HEK293 (cell line): ENCODE data around the gene YIF1B.
A peak's percentile ranks its signal among the peaks of the same experiment; 100 is the strongest.

Experiments
- CTCF ChIA-PET: fragments of 350-600 bp; formaldehyde crosslinking; extraction: SDS; loops from one replicate; lab custom pipeline; 2021; ENCODE audit warnings: antibody characterized with exemption; lab: Yijun Ruan, JAX
- POLR2A ChIA-PET: fragments of 300-600 bp; formaldehyde crosslinking; extraction: SDS; loops from one replicate; lab custom pipeline; 2020; ENCODE audit warnings: antibody characterized with exemption, inconsistent platforms; lab: Yijun Ruan, JAX
- H3K27ac ChIP-seq: fragments of 200-500 bp; sonication (Bioruptor generic); 2 replicates; pipeline ENCODE4 v1.5.1; 2014; ENCODE audit warnings: low read depth, low read length, control low read depth, inconsistent platforms; ENCODE audit errors: extremely low read depth
- H3K36me3 ChIP-seq, 2 experiments: fragments of 200-500 bp in 1 of 2; sonication (Bioruptor generic) in 1 of 2; 1 replicate in 1 of 2; 2 replicates in 1 of 2; pipeline ENCODE4 v1.5.1; 2014 to 2017; ENCODE audit warnings: inconsistent platforms in 2 of 2, low read length in 2 of 2; ENCODE audit not compliant: control insufficient read depth in 2 of 2, insufficient read depth in 1 of 2
- H3K4me1 ChIP-seq: fragments of 200-500 bp; sonication (Bioruptor generic); 2 replicates; pipeline ENCODE4 v1.5.1; 2014; ENCODE audit warnings: mild to moderate bottlenecking, low read length, inconsistent platforms; ENCODE audit not compliant: control insufficient read depth, insufficient read depth
- H3K4me3 ChIP-seq: 2 replicates; pipeline ENCODE4 v1.5.1; 2011; ENCODE audit warnings: low read depth, mild to moderate bottlenecking, control low read depth, low read length, moderate library complexity
- H3K9me3 ChIP-seq: fragments of 200-500 bp; sonication (Bioruptor generic); 2 replicates; pipeline ENCODE4 v1.5.1; 2014; ENCODE audit warnings: low read depth, low read length, inconsistent platforms; ENCODE audit not compliant: control insufficient read depth, insufficient read depth
- ELK4 ChIP-seq: IDR thresholded peaks from 2 replicates; pipeline ENCODE4 v1.6.1; 2011; ENCODE audit warnings: mild to moderate bottlenecking, low read depth, low read length, borderline replicate concordance
- KLF1 ChIP-seq: fragments of 450-650 bp; formaldehyde crosslinking; IDR thresholded peaks from 2 replicates; pipeline ENCODE4 v1.5.1; 2016; ENCODE audit warnings: missing biosample characterization, missing genetic modification characterization
- KLF7 ChIP-seq: fragments of 450-650 bp; formaldehyde crosslinking; IDR thresholded peaks from 2 replicates; pipeline ENCODE4 v1.5.1; 2016; ENCODE audit warnings: missing biosample characterization, missing genetic modification characterization, borderline replicate concordance
- SP2 ChIP-seq: fragments of 450-650 bp; formaldehyde crosslinking; IDR thresholded peaks from 2 replicates; pipeline ENCODE4 v1.5.1; 2016; ENCODE audit warnings: missing biosample characterization, missing genetic modification characterization
- ZBTB20 ChIP-seq: fragments of 450-650 bp; formaldehyde crosslinking; IDR thresholded peaks from 2 replicates; pipeline ENCODE4 v1.5.1; 2016; ENCODE audit warnings: missing biosample characterization, missing genetic modification characterization
- ZNF146 ChIP-seq: fragments of 450-650 bp; formaldehyde crosslinking; IDR thresholded peaks from 2 replicates; pipeline ENCODE4 v1.5.1; 2016; ENCODE audit warnings: missing biosample characterization, missing genetic modification characterization
- ZNF266 ChIP-seq: fragments of 450-650 bp; formaldehyde crosslinking; IDR thresholded peaks from 2 replicates; pipeline ENCODE4 v1.5.1; 2016; ENCODE audit warnings: missing biosample characterization, missing genetic modification characterization, low read depth
- ZNF558 ChIP-seq: fragments of 450-650 bp; formaldehyde crosslinking; IDR thresholded peaks from 2 replicates; pipeline ENCODE4 v1.5.1; 2016; ENCODE audit warnings: missing biosample characterization, missing genetic modification characterization
- ZNF777 ChIP-seq: fragments of 450-650 bp; formaldehyde crosslinking; IDR thresholded peaks from 2 replicates; pipeline ENCODE4 v1.5.1; 2017; ENCODE audit warnings: missing biosample characterization, missing genetic modification characterization, borderline replicate concordance
- ZNF785 ChIP-seq: fragments of 450-650 bp; formaldehyde crosslinking; IDR thresholded peaks from 2 replicates; pipeline ENCODE4 v1.5.1; 2016; ENCODE audit warnings: missing biosample characterization, missing genetic modification characterization
- ZNF843 ChIP-seq: fragments of 450-650 bp; formaldehyde crosslinking; IDR thresholded peaks from 2 replicates; pipeline ENCODE4 v1.5.1; 2016; ENCODE audit warnings: missing biosample characterization, missing genetic modification characterization
- TF ChIP-seq, protein P1 (sequence below): fragments of 450-650 bp; formaldehyde crosslinking; IDR thresholded peaks from 2 replicates; pipeline ENCODE4 v1.5.1; 2016; ENCODE audit warnings: missing biosample characterization, missing genetic modification characterization
- TF ChIP-seq, protein P2 (sequence below): fragments of 450-650 bp; formaldehyde crosslinking; IDR thresholded peaks from 2 replicates; pipeline ENCODE4 v1.5.1; 2016; ENCODE audit warnings: missing biosample characterization, missing genetic modification characterization

Gene YIF1B

GRCh38 chr19:38304866-38305429, 10.8 kb downstream of the YIF1B start (continued):
- peak; percentile 98; the same call in 1 of the 2 replicates for TF ChIP-seq KLF7
- TF ChIP-seq, protein P1, sequence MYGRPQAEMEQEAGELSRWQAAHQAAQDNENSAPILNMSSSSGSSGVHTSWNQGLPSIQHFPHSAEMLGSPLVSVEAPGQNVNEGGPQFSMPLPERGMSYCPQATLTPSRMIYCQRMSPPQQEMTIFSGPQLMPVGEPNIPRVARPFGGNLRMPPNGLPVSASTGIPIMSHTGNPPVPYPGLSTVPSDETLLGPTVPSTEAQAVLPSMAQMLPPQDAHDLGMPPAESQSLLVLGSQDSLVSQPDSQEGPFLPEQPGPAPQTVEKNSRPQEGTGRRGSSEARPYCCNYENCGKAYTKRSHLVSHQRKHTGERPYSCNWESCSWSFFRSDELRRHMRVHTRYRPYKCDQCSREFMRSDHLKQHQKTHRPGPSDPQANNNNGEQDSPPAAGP, result peak; percentile 94
- TF ChIP-seq ZBTB20 (tag by site-specific recombination), result no peak
- TF ChIP-seq SP2 (tag by site-specific recombination), result peak; percentile 81

DNA sequence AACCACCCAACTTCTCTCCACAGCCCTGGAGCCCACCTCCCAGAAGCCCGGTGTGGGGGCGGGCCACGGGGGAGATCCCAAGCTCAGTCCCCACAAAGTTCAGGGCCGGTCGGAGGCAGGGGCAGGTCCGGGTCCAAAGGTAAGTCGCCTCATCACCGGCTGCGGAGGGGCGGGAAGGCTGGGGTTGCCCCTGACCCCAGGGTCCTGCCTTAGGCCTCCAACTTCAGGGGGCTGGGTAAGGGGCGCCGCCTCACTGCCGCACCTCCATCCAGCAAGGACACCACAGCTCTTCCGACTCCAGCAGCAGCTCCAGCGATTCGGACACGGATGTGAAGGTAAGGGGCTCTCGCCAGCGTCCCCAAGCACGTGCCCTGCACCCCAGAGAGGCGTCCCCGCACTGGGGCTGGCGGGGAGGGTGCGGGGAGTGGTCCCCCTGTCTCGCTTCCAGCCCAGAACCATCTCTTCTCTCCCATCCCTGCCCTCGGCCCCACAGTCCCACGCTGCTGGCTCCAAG, 11.3 kb downstream of the YIF1B start:
- peaks cover 11% of the 10 kb centered on the region for H3K4me1 ChIP-seq
- H3K4me3 ChIP-seq, result no peak overlapping the region
- peaks cover 13 to 20% of the 10 kb centered on the region in 2 experiments; a peak in 2 of 3 replicates for H3K36me3 ChIP-seq
- H3K9me3 ChIP-seq, result no peaks in the 10 kb centered on the region
- POLR2A ChIA-PET, result interaction anchor here (0.6 to 1.6 kb wide), 9 partner anchors 8 to 84 kb away, joined by 3 to 10 read pairs (median 5); partner anchors contain the start of genes GGN, PSMD8, SPINT2 and SPRED3
- no peak for TF ChIP-seq ZNF558 (tag by site-specific recombination)
- no peak for TF ChIP-seq ZNF785 (tag by site-specific recombination)
- TF ChIP-seq ZNF266 (tag by site-specific recombination), result 0 out of 2 replicates have a peak, but pooled peaks have one; percentile 7
- TF ChIP-seq, protein P2, sequence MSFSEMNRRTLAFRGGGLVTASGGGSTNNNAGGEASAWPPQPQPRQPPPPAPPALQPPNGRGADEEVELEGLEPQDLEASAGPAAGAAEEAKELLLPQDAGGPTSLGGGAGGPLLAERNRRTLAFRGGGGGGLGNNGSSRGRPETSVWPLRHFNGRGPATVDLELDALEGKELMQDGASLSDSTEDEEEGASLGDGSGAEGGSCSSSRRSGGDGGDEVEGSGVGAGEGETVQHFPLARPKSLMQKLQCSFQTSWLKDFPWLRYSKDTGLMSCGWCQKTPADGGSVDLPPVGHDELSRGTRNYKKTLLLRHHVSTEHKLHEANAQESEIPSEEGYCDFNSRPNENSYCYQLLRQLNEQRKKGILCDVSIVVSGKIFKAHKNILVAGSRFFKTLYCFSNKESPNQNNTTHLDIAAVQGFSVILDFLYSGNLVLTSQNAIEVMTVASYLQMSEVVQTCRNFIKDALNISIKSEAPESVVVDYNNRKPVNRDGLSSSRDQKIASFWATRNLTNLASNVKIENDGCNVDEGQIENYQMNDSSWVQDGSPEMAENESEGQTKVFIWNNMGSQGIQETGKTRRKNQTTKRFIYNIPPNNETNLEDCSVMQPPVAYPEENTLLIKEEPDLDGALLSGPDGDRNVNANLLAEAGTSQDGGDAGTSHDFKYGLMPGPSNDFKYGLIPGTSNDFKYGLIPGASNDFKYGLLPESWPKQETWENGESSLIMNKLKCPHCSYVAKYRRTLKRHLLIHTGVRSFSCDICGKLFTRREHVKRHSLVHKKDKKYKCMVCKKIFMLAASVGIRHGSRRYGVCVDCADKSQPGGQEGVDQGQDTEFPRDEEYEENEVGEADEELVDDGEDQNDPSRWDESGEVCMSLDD (tag by site-specific recombination), result 0 out of 2 replicates have a peak, but pooled peaks have one; percentile 23
- no peak for TF ChIP-seq ELK4
- CTCF ChIA-PET, result interaction anchor here (0.5 to 1.6 kb wide), 4 partner anchors 21 to 92 kb away, joined by 3 to 4 read pairs (median 4); no protein-coding TSS in a partner anchor
- no peak overlapping the region; the same call in 1 of the 2 replicates for H3K27ac ChIP-seq

GRCh38 chr19:38303517-38304351, 12.0 kb downstream of the YIF1B start, which contains the start of gene C19orf33:
Gene C19orf33 (plus strand): TSS chr19:38304251. CDS start chr19:38304262, 11 bp downstream.
- Histone ChIP-seq H3K4me3 (no peak within 1 kb of the TSS), H3K4me1 (peaks cover 11% of the 10 kb centered on the region), H3K36me3 (peaks cover 13 to 19% of the 10 kb centered on the region in 2 experiments; a peak in 2 of 3 replicates), H3K27ac (no peak within 1 kb of the TSS; the same call in 1 of the 2 replicates), H3K9me3 (no peaks in the 10 kb centered on the region)
- no peak for TF ChIP-seq ZNF777 (tag by site-specific recombination)
- TF ChIP-seq KLF1, result peak; percentile 99
- TF ChIP-seq, protein P1, result peak; percentile 39; the same call in 1 of the 2 replicates
- TF ChIP-seq ZNF146 (tag by site-specific recombination), result no peak
- TF ChIP-seq ZNF843 (tag by site-specific recombination), result no peak
- ChIA-PET POLR2A (interaction anchor here (0.8 to 1.6 kb wide), 3 partner anchors 10 to 84 kb away, joined by 3 to 9 read pairs (median 5); partner anchors contain the start of genes GGN, SPINT2 and SPRED3), CTCF (interaction anchor here (0.5 to 1.6 kb wide), 4 partner anchors 20 to 71 kb away, joined by 3 to 4 read pairs (median 4); no protein-coding TSS in a partner anchor)
